GM20431 (cell line): ENCODE data around the gene RPH3AL.
"Not testable (repeated sequence)": the region's sequence is repeated elsewhere in the genome, so short reads cannot be mapped to it uniquely, and the experiment has no call there.

Source experiments
- in situ Hi-C: fragments of 300-500 bp; cut with MseI, MboI; formaldehyde crosslinking; loops from one replicate; pipeline ENCODE4 v1.15.0; 2020; ENCODE audit warnings: low sequenced_read_pairs; ENCODE audit not compliant: unreplicated experiment

Gene RPH3AL

DNA sequence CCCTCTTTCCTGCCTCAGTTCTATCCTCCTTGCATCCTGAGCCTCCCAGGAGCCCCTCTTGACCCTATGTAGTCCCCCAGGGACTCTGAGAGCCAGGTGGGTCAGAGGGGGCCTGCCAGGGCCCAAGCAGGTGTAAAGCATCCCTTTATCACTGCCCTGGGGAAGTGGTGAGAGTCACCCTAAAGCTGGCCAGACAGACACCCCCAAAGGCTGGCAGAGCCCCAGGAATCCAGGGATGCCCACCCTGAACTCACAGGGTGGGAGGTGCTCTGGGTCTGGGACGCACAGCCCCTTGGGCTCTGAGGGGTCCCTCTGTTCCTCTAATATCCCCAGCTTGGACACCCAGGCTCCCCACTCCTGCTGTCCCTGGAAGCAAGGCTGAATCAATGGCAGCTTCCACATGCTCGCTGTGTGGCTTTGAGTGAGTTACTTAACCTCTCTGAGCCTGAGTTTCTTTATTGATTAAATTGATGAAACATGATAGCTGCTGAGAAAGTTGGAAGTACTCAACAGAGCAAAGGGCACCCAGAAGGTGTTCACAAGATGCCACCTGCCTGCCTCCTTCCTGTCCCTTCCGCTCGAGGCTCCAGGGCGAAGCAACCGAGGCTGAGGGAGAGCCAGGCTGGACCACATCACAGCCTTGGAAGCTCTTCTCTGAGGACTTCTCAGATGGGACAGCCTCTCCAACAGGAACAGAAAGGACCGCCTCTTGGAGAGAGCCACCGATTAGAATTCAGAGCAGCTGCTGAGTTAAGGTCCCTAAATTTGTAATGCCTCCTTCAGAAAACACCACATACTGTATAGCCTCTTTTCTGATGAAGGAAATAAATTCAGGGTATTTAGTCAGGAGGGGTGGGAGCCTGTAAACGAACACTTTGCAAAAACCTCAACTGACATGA, 104.0 kb downstream of the RPH3AL start:
- in situ Hi-C loops, result no loop called here

DNA sequence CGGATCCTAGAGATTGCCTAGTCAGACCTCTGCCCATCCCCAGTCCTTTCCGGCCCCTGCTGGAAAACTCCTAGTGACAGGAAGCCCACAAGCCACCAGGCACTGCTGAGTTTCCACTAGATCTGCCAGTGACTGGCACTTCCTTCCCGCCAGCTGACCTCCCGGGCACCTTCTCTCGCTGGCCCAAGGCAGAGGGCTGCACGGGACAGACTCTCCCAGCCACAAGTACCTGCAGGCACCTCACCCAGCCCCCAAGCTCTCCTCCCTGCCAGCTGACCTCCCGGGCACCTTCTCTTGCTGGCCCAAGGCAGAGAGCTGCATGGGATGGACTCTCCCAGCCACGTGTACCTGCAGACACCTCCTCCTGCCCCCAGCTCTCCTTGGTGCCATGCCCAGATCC, 104.8 kb downstream of the RPH3AL start:
- in situ Hi-C loops, result no loop called here

DNA sequence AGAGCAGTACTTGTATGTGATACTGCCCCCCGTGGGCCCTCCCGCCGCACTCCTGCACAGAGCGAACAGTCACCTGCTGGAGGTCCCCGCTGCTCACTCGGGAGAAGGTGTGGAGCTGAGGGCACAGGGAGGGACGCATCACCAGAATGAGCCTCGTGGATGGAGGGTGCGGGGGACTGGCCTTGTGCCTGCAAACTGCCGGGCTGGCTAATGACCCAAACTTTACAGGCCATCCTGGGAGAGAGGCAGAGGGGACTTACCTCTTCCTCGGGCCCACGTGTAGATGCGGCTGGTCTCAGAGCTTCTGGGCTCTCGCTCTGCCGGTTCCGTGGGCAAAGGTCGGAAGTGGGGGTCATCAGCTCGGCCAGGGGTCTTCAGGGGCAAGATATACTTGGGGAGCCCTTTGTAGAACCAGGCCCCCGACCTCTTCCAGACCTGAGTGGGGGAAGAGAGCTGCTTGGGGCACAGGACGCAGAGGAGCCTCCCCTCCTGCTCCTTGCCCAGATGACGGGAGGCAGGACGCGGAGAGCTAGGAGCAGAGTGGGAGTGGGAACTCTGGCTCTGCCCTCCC, 105.7 kb downstream of the RPH3AL start:
- in situ Hi-C loops, result no loop called here

DNA sequence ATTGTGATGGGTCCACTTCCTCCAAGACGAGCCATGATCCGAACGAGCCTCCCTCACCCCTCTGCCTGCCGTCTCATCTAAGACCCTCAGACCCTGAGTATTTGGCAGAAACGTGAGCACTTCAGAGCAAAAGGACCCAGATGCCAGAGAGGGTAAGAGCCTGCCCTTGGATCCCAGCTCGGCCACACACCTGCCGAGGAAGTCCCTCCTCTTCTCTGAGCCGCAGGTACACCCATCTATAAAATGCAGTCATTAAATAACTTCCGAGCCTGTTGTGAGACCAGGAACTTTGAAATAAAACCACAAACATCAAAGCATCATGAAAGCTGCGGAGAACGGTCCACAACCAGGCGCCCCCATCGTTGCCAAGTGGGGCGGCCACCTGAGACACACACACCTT, 106.4 kb downstream of the RPH3AL start:
- in situ Hi-C loops, result no loop called here

DNA sequence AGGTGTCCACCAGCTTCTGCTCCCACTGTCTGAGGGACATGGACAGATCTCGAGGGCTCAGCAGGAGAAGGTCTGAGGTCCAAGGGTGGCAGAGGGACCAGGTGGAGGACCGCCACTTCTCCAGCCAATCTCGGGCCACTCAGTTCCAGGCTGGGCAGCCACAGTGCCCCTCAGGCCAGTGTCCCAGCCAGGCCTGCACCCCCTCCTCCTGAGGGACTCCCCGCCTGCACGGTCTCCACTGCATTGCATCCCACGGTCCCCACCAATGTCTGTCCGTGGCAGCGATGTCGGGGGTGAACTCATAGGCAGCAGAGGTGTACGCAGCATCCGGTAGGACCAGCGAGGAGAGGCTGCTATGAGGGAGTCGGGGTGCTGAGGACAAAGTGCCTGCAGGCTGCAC, 107.0 kb downstream of the RPH3AL start:
- in situ Hi-C loops, result no loop called here

DNA sequence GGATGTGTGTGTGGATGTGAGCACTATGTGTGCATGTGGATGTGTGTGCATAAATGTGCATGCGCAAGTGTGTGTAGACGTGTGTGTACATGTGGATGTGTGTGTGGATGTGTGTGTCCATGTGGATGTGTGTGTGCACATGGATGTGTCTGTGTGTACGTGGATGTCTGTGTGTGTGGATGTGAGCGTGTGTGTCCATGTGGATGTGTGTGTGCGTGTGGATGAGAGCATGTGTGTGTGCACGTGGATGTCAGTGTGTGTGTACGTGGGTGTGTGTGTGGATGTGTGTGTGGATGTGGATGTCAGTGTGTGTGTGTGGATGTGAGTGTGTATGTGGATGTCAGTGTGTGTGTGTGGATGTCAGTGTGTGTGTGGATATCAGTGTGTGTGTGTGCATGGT, 107.6 kb downstream of the RPH3AL start:
- in situ Hi-C loops, result no loop called here

DNA sequence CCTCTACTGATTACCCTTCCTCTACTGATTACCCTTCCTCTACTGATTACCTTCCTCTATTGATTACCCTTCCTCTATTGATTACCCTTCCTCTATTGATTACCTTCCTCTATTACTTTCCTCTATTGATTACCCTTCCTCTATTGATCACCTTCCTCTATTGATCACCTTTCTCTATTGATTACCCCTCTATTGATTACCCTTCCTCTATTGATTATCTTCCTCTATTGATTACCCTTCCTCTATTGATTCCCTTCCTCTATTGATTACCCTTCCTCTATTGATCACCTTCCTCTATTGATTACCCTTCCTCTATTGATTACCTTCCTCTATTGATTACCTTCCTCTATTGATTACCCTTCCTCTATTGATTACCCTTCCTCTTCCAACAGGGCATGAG, 108.7 kb downstream of the RPH3AL start:
- in situ Hi-C loops, result not testable (repeated sequence)

DNA sequence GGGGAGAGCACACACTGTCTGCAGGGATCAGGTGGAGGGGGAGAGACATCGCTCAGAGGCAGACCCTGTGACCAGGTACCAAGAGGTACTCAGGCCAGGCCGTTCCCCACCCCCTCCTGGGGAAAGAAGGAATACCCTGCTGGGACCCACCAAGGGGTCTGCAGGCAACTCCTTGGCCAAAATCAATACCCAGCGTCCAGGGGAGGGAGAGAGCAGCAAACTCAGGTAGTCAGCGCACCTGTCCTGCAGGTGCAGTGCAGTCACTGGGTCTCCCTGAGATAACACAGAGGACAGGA, 113.7 kb downstream of the RPH3AL start:
- in situ Hi-C loops, result no loop called here

DNA sequence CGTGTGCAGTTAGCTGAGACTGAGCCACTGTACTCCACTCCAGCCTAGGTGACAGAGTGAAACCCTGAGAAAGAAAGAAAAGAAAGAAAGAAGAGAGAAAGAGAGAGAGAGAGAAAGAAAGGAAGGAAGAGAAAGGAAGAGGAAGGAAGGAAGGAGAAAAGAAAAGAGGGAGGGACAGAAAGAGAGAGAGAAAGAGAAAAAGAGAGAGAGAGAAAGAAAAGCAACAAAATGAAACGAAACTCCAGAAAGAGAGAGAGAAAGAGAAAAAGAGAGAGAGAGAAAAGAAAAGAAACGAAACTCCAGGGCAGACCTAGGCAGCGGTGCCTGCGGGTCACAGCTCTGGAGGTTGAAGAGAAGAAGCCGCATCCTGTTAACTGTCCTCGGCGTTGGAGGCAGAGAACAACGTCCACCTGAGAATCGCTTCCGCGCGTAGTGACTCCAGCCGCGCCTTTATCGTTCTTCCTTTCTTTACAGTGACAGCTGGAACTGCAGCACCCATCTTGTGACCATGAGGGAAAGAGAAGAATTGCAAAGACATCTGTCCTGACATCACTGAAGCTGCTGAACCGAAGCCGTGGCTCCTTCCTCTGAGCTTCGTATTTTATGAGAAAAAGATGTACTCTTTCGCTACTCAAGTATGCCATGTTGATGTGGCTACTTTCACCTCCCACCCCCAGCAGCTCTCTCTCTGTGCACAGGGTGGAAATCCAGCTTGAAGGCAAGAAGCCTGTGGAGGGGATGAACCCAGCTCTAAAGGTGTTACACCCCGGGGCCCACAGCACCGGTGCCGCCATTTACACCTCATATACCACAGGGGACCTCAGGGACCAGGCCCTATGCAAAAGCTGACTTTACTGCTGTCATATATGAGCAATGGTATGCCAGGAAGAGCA, 114.3 kb downstream of the RPH3AL start:
- in situ Hi-C loops, result no loop called here

DNA sequence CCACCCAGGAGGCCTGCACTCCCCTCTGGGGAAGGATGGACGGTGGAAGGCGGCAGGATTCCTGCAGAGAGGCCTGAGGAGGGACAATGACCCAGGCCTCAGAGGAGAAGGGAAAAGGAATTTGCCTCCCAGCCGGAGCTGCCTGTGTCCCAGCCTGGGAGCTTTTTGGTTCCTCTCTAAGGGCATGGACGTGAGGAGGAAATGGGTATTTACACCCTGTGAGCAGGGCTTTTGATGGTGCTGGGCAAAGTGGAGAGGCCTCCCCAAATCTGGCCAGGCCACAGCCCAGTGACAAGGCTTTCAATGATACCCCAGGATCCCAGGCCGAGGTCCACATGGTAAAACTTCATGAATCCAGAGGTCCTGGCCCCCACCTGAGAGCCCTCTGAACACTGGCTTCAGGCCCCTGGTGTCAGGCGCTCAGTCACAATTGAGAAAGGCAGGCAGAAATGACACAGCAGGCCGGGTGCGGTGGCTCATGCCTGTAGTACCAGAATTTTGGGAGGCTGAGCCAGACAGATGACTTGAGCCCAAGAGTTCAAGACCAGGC, 115.1 kb downstream of the RPH3AL start:
- in situ Hi-C loops, result no loop called here

DNA sequence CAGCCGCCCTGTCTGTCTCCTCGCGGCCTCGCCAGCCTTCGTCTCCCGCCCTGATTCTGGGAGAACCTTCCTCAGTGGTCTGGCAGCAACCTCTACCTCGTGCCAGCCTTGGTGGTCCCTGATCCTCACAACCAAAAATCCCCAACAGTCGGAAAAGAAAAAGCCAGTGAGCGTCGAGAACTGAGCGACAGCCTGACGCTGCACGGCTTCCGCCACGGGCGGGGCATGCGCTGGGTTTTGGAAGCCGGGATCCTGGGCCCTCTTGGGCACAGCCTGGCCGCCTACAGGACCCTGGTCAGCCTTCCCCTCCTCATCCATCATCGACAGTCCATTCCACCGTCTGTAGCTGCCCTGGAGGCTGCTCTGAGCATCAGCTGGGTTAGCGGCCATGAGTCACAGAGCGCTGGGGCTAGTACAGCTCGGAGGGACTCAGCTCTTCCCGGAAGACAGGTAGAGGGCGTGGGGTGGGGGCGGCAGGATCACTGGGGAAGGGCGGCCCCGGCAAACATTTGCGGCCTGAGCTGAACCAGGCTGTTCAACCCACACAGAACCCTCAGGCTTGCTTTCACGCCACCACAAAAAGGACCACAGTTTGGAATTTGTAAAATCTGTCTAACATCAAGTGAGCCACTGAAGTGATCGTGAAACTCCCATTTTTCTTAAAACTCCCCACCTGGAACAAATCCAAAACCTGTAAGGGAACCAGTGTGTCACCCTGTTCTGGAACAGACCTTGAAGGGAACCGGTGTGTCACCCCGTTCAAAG, 115.8 kb downstream of the RPH3AL start:
- in situ Hi-C loops, result no loop called here

DNA sequence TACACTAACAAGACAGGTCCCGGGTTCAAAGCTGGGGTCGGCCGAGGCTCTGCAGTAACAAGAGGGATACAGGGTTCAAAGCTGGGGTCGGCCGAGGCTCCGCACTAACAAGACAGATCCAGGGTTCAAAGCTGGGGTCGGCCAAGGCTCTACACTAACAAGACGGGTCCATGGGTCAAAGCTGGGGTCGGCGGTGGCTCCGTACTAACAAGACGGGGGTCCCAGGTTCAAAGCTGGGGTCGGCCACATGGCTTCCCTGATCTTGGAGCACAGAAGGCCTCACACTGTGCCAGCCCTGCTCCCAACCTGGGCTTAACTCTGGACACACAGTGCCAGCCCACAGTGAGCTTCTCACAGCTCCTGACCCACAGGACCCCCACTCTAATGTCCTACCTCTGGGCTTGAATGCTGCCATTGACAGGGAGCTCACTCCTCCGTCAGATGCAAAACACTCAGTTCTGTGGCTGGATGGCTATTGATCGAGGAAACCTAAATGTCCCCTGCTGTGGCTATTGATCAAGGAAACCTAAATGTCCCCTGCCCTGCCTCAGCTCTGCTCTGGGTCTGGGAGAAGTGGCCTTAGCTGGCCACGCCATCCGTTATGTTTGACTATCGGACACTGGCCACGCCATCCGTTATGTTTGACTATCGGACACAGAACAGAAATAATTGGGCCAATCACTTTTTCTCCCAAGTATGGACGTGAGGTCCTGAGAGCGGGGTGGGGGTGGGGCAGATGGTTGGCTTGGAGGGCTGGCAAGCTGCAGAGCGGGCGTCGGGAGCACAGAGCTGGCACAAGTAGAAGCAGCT, 116.6 kb downstream of the RPH3AL start:
- in situ Hi-C loops, result no loop called here

DNA sequence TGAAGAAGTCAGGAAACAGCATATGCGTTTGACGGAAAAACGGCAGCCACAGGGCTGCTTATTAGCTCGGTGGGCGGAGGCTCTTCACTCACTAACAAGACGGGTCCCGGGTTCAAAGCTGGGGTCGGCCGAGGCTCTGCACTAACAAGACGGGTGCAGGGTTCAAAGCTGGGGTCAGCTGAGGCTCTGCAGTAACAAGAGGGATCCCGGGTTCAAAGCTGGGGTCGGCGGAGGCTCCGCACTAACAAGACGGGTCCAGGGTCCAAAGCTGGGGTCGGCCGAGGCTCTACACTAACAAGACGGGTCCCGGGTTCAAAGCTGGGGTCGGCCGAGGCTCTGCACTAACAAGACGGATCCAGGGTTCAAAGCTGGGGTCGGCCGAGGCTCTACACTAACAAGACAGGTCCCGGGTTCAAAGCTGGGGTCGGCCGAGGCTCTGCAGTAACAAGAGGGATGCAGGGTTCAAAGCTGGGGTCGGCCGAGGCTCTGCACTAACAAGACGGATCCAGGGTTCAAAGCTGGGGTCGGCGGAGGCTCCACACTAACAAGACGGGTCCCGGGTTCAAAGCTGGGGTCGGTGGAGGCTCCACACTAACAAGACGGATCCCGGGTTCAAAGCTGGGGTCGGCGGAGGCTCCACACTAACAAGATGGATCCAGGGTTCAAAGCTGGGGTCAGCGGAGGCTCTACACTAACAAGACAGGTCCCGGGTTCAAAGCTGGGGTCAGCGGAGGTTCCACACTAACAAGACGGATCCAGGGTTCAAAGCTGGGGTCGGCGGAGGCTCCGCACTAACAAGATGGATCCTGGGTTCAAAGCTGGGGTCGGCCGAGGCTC, 117.4 kb downstream of the RPH3AL start:
- in situ Hi-C loops, result not testable (repeated sequence)

DNA sequence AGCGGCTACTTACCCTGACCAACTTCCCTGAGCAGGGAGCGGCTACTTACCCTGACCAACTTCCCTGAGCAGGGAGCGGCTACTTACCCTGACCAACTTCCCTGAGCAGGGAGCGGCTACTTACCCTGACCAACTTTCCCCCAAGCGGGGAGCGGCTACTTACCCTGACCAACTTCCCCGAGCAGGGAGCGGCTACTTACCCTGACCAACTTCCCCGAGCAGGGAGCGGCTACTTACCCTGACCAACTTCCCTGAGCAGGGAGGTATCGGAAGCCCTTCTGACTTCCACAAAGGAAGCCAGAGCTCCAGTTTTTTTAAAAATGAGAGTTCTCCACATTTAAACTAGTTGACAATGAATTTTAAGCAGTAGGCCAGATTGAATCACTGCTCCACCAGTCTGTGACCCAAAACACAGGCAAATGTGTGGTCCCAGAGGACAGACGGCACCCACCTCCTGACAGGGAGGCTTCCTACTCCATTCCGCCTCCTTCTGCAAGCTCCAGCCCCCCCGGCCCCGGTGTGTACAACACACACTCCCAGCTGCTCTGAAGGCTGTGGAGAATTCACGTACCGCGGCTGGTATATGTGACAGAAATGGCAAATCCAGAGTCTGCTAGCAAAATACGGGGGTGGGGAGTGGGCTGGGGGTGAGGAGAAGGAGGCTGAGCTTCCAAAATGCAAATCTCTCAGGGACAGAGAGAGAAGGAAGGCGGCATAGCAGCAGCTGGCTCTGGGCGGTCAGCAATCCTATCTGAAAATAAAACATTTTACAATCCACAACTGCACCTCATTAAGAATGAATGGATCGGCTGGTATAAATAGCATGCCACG, 118.2 kb downstream of the RPH3AL start:
- in situ Hi-C loops, result not testable (repeated sequence)

DNA sequence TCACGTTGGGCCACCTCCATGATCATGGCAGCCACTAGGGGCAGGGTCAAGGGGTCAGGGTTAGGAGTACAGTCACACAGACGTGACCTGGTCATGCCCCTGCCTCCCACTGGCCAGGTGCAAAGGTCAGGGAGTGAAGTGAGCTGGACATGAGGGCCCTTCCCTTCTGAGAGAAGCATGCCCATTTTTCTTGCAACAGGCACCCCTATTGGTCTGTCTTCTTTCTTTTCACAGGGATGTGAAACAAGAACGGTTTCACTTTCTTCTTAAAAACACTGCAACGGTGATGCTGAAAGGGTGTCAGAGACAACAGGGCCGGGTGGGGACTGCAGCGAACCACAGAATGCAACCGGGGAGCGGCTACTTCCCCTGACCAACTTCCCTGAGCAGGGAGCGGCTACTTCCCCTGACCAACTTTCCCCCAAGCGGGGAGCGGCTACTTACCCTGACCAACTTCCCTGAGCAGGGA, 119.1 kb downstream of the RPH3AL start:
- in situ Hi-C loops, result no loop called here

DNA sequence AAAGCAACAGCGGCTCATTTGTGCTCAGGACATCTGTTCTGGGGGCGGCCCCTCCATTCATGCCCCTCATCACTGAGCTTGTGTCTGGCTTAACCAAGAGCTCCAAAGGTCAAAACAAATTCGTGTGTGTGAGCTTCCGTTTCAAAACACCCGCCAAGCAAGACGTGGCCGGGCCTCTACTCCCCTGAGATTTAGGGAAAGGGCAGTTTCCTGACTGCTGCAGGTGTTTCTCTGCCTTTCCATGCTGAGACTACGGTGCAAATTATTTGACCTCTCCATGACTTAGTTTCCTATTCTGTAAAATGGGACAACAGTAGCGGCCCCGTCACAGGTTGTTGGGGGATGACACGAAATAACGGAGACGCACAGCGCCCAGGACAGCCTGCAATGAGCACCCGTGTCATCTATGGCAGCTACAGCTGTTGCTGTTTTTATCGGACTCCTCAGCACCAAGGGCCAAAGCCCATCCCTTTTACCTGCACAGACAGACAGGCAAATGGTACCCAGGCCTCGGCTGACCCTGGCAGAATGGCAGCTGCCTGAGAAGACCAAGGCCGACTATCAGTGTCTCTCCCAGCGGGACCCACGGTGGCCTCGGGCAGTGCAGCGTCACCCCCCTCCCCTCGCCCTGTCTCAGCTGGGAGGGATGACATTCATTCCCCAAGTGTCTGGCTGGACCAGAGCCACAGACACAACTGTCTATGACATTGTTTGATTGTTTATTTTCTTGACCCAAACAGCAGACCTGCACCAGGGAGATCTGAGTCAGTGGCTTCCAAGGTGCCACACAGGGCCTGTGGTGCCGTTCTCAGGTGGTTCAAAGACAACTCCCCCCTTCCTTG, 120.4 kb downstream of the RPH3AL start:
- in situ Hi-C loops, result no loop called here
